NCI-H460 (cell line): ENCODE measurements around the gene XNDC1N. TPM values are rescaled to one million over a fixed set of nuclear protein-coding genes. Genes with fewer than 3 reads are reported as not detected.

ENCODE experiments used
- total RNA-seq: library from RNA; depleted of rRNA; stranded (reverse); fragments of >200 nt; shearing (Covaris generic); gene quantifications from 2 replicates; pipeline ENCODE4 v1.2.3, GENCODE V29; 2014; rRNA removed

XNDC1N gene
- total RNA-seq, 1 experiment from 2014 or later = 3.2 TPM

Other genes with a start within 250 kb of the XNDC1N start
- gene DEFB108B, start 95.4 kb downstream of the XNDC1N start, total RNA-seq = not detected in 2 replicates
- gene DEFB131B, start 50.1 kb downstream of the XNDC1N start, total RNA-seq = not detected in 2 replicates
- 11.7 and 12.7 TPM in 2 replicates for gene RNF121, start 452 bp upstream of the XNDC1N start, total RNA-seq
- gene IL18BP, start 70.3 kb upstream of the XNDC1N start, total RNA-seq = 2.3 and 2.4 TPM in 2 replicates
- gene NUMA1, start 151.9 kb upstream of the XNDC1N start, total RNA-seq = 48.8 and 57.0 TPM in 2 replicates
- gene LRRC51, start 152.3 kb upstream of the XNDC1N start, total RNA-seq = 6.7 and 7.5 TPM in 2 replicates
- gene LAMTOR1, start 174.7 kb upstream of the XNDC1N start, total RNA-seq = 49.7 and 51.6 TPM in 2 replicates
- gene TOMT, start 177.3 kb upstream of the XNDC1N start, total RNA-seq = not detected in 2 replicates
- 30.9 and 37.6 TPM in 2 replicates for gene ANAPC15, start 184.1 kb upstream of the XNDC1N start, total RNA-seq
- not detected in 2 replicates for gene FOLR3, start 207.1 kb upstream of the XNDC1N start, total RNA-seq